Large intestine (tissue), 3 donors: Measurements from ENCODE around the gene JAKMIP1. TPM values are rescaled to one million over a fixed set of nuclear protein-coding genes. Genes with fewer than 3 reads are reported as not detected.
"Not testable (repeated sequence)": the region's sequence is repeated elsewhere in the genome, so short reads cannot be mapped to it uniquely, and the experiment has no call there.

ENCODE experiments used
- DNase-seq, 2 donors: peaks; one replicate each; pipeline versions ENCODE4 v3.0.0 to v3.0.0-alpha.2; 2013
- H3K27ac ChIP-seq: one replicate; pipeline ENCODE4 v1.5.1; 2013; ENCODE audit warnings: low read length
- H3K27me3 ChIP-seq: 2 replicates; pipeline ENCODE4 v1.6.1; 2013; ENCODE audit warnings: low read length; ENCODE audit not compliant: control insufficient read depth, insufficient read depth
- H3K36me3 ChIP-seq: 2 replicates; pipeline ENCODE4 v1.6.1; 2013; ENCODE audit warnings: low read length; ENCODE audit not compliant: control insufficient read depth, insufficient read depth
- H3K4me1 ChIP-seq: one replicate; pipeline ENCODE4 v1.6.1; 2013; ENCODE audit warnings: low read length; ENCODE audit not compliant: control insufficient read depth, insufficient read depth
- H3K4me3 ChIP-seq: one replicate; pipeline ENCODE4 v1.5.1; 2013; ENCODE audit warnings: low read length
- H3K9me3 ChIP-seq: one replicate; pipeline ENCODE4 v1.6.1; 2013; ENCODE audit warnings: mild to moderate bottlenecking, low read depth, low read length, moderate library complexity; ENCODE audit not compliant: control insufficient read depth
- WGBS: methylation state at CpG from one replicate; pipeline ENCODE4 v1.1.5; 2013; ENCODE audit warnings: low lambda C conversion rate; ENCODE audit not compliant: insufficient coverage; 5-methylcytosine and 5-hydroxymethylcytosine counted together
- polyA plus RNA-seq: library from polyadenylated mRNA; unstranded; fragments of 120-200 nt; gene quantifications from one replicate; pipeline ENCODE4 v1.2.1, GENCODE V29; 2013

The JAKMIP1 gene
- polyA plus RNA-seq, 1 donor = 2.1 TPM

- no peaks in the 10 kb centered on the region for H3K36me3 ChIP-seq
- no peak overlapping the region for H3K27ac ChIP-seq
- H3K4me3 ChIP-seq = no peak overlapping the region
- no peaks in the 10 kb centered on the region for H3K9me3 ChIP-seq
- peaks cover 17% of the 10 kb centered on the region for H3K27me3 ChIP-seq
- no peak for DNase-seq
- H3K4me1 ChIP-seq = no peaks in the 10 kb centered on the region
- WGBS = no CpG with 5 or more reads among the region's 12 CpGs
Measured at GRCh38 chr4:6013564-6013963, 186.8 kb downstream of the JAKMIP1 start.

GRCh38 chr4:6012200-6012599 is 188.1 kb downstream of the JAKMIP1 start:
- Histone ChIP-seq H3K4me1 (no peaks in the 10 kb centered on the region), H3K27ac (no peak overlapping the region), H3K9me3 (no peaks in the 10 kb centered on the region), H3K4me3 (no peak overlapping the region), H3K36me3 (no peaks in the 10 kb centered on the region), H3K27me3 (peaks cover 24% of the 10 kb centered on the region)
- no peak for DNase-seq
- 100% methylated on average over 1 of the region's 5 CpGs for WGBS

GRCh38 chr4:6011686-6012085 is 188.7 kb downstream of the JAKMIP1 start:
- no CpG with 5 or more reads among the region's 8 CpGs for WGBS
- H3K36me3 ChIP-seq = no peaks in the 10 kb centered on the region
- H3K4me1 ChIP-seq = no peaks in the 10 kb centered on the region
- H3K27ac ChIP-seq = no peak overlapping the region
- no peak overlapping the region for H3K4me3 ChIP-seq
- DNase-seq = no peak
- no peaks in the 10 kb centered on the region for H3K9me3 ChIP-seq
- peaks cover 29% of the 10 kb centered on the region for H3K27me3 ChIP-seq

- Histone ChIP-seq H3K36me3 (no peaks in the 10 kb centered on the region), H3K27ac (no peak overlapping the region), H3K27me3 (peaks cover 30% of the 10 kb centered on the region), H3K4me3 (no peak overlapping the region), H3K9me3 (no peaks in the 10 kb centered on the region), H3K4me1 (no peaks in the 10 kb centered on the region)
- DNase-seq = no peak
- 47% methylated on average over 3 of the region's 12 CpGs for WGBS
Measured at GRCh38 chr4:6011271-6011671, 189.1 kb downstream of the JAKMIP1 start.

GRCh38 chr4:6010789-6011188 is 189.6 kb downstream of the JAKMIP1 start:
- H3K27me3 ChIP-seq = peaks cover 30% of the 10 kb centered on the region
- H3K36me3 ChIP-seq = no peaks in the 10 kb centered on the region
- WGBS = no CpG with 5 or more reads among the region's 3 CpGs

GRCh38 chr4:6009452-6009851 is 190.9 kb downstream of the JAKMIP1 start:
- DNase-seq = no peak
- no peak overlapping the region for H3K27ac ChIP-seq
- no CpG with 5 or more reads among the region's 8 CpGs for WGBS
- no peaks in the 10 kb centered on the region for H3K36me3 ChIP-seq
- no peaks in the 10 kb centered on the region for H3K4me1 ChIP-seq
- H3K27me3 ChIP-seq = peaks cover 30% of the 10 kb centered on the region
- no peak overlapping the region for H3K4me3 ChIP-seq
- no peaks in the 10 kb centered on the region for H3K9me3 ChIP-seq

More at GRCh38 chr4:6010789-6011188, 189.6 kb downstream of the JAKMIP1 start:
- Histone ChIP-seq H3K4me3 (no peak overlapping the region), H3K27ac (no peak overlapping the region), H3K4me1 (no peaks in the 10 kb centered on the region), H3K9me3 (no peaks in the 10 kb centered on the region)
- DNase-seq = no peak

- H3K27me3 ChIP-seq = peaks cover 30% of the 10 kb centered on the region
Measured at GRCh38 chr4:6008766-6009385, 191.5 kb downstream of the JAKMIP1 start.

GRCh38 chr4:6008092-6008551 is 192.2 kb downstream of the JAKMIP1 start:
- Histone ChIP-seq H3K27ac (no peak overlapping the region), H3K36me3 (no peaks in the 10 kb centered on the region), H3K4me1 (no peaks in the 10 kb centered on the region), H3K9me3 (no peaks in the 10 kb centered on the region), H3K27me3 (peaks cover 30% of the 10 kb centered on the region), H3K4me3 (no peak overlapping the region)
- WGBS = no CpG with 5 or more reads among the region's 54 CpGs
- no peak for DNase-seq

More at GRCh38 chr4:6008766-6009385, 191.5 kb downstream of the JAKMIP1 start:
- H3K4me3 ChIP-seq = no peak overlapping the region
- DNase-seq = no peak
- no peaks in the 10 kb centered on the region for H3K36me3 ChIP-seq
- no peaks in the 10 kb centered on the region for H3K9me3 ChIP-seq
- H3K27ac ChIP-seq = no peak overlapping the region
- no peaks in the 10 kb centered on the region for H3K4me1 ChIP-seq
- WGBS = 60% methylated on average over 1 of the region's 19 CpGs

- DNase-seq = no peak
- no peaks in the 10 kb centered on the region for H3K9me3 ChIP-seq
- H3K4me1 ChIP-seq = no peaks in the 10 kb centered on the region
- no peaks in the 10 kb centered on the region for H3K36me3 ChIP-seq
- H3K27ac ChIP-seq = no peak overlapping the region
- no peak overlapping the region for H3K4me3 ChIP-seq
- H3K27me3 ChIP-seq = peaks cover 28% of the 10 kb centered on the region
- no CpG with 5 or more reads among the region's 4 CpGs for WGBS
Measured at GRCh38 chr4:6005175-6005574, 195.2 kb downstream of the JAKMIP1 start.

- not testable (repeated sequence) for DNase-seq, H3K36me3 ChIP-seq, H3K9me3 ChIP-seq, H3K27ac ChIP-seq, H3K4me1 ChIP-seq, H3K4me3 ChIP-seq
- peaks cover 13% of the 10 kb centered on the region for H3K27me3 ChIP-seq
- WGBS = no CpG with 5 or more reads among the region's 1 CpG
Measured at GRCh38 chr4:6003485-6003884, 196.9 kb downstream of the JAKMIP1 start.

- no peak overlapping the region for H3K27ac ChIP-seq
- WGBS = no CpG with 5 or more reads among the region's 3 CpGs
- H3K36me3 ChIP-seq = no peaks in the 10 kb centered on the region
- H3K9me3 ChIP-seq = no peaks in the 10 kb centered on the region
- DNase-seq = no peak
- H3K4me1 ChIP-seq = no peaks in the 10 kb centered on the region
- H3K27me3 ChIP-seq = peaks cover 10% of the 10 kb centered on the region
- no peak overlapping the region for H3K4me3 ChIP-seq
Measured at GRCh38 chr4:6002926-6003325, 197.4 kb downstream of the JAKMIP1 start.
